ENCODE measurements around the gene ATP2B3.

DNA sequence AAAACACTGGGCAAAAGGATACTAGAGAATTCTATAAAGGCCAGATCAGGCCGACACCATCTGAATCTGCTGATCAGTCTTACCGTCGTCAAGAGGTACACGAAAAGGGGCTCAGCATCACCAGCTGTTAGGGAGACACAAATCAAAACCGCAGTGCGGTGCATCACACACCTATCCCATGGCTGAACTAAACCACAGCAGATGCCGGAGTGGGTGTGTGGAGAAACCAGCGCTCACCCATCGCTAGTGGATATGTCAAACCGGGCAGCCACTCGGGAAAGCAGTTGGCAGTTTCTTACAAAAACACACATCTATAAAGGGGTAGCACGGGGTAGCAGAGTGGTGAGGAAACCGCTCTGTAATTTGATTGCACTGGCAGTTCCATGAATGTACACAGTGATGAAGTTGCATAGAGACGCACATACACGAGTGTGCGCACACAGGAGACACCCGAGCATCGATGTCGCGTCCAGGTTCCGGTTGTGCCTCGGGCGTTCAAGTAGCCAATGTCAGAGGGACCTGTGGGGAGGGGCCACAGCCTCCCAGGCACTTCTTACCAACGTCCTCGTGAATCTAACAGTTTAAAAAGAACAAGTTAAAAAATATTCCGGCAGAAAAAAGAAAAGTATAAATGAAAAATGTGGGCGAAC is 104.6 kb downstream of the ATP2B3 start:
- TF ChIP-seq, protein P1, sequence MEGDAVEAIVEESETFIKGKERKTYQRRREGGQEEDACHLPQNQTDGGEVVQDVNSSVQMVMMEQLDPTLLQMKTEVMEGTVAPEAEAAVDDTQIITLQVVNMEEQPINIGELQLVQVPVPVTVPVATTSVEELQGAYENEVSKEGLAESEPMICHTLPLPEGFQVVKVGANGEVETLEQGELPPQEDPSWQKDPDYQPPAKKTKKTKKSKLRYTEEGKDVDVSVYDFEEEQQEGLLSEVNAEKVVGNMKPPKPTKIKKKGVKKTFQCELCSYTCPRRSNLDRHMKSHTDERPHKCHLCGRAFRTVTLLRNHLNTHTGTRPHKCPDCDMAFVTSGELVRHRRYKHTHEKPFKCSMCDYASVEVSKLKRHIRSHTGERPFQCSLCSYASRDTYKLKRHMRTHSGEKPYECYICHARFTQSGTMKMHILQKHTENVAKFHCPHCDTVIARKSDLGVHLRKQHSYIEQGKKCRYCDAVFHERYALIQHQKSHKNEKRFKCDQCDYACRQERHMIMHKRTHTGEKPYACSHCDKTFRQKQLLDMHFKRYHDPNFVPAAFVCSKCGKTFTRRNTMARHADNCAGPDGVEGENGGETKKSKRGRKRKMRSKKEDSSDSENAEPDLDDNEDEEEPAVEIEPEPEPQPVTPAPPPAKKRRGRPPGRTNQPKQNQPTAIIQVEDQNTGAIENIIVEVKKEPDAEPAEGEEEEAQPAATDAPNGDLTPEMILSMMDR (IDR thresholded peaks at IDR 0.05; ENCODE audit: insufficient read depth, low read length, poor library complexity, severe bottlenecking): no peak
- TF ChIP-seq EZH2phosphoT487 (conservative IDR thresholded peaks at IDR 0.05; ENCODE audit: low read length): no peak

Measured in SU-DHL-6 (cell line).